ENCODE data around the gene KIAA1191. TPM values are rescaled to one million over a fixed set of nuclear protein-coding genes. Genes with fewer than 3 reads are reported as not detected.

KIAA1191 gene
- total RNA-seq, 1 experiment from 2014 or later: 128 TPM

GRCh38 chr5:176337913-176338312 lies 23.7 kb downstream of the KIAA1191 start:
- no peak overlapping the region for H2BK15ac ChIP-seq (ENCODE audit: low read depth, low read length)
- no peak overlapping the region for H4K8ac ChIP-seq (replicated peaks; ENCODE audit: insufficient read length, low read depth, low read length)
- no peak overlapping the region for H2BK20ac ChIP-seq (ENCODE audit: low read depth, low read length, poor library complexity, severe bottlenecking)
- no peaks in the 10 kb centered on the region for H3K23me2 ChIP-seq (ENCODE audit: insufficient read length, low read depth, low read length, poor library complexity, severe bottlenecking)
- no peaks in the 10 kb centered on the region for H3K79me1 ChIP-seq (ENCODE audit: insufficient read depth, low read depth, low read length, poor library complexity, severe bottlenecking)
- Mint-ChIP-seq H3K27me3 (ENCODE audit: low read depth) (no peaks in the 10 kb centered on the region), H3K36me3 (ENCODE audit: insufficient read depth in 1 of 3, low read depth in 3 of 3) (peaks cover 7 to 19% (median 11%) of the 10 kb centered on the region in 3 experiments; a peak in 6 of 7 replicates), H3K9me3 (no peaks in the 10 kb centered on the region), H3K4me1 (peaks cover 3 to 5% of the 10 kb centered on the region in 2 experiments; a peak in 3 of 4 replicates), H3K27ac (no peak overlapping the region), H3K4me3 (no peak overlapping the region)
- H3T11ph ChIP-seq (ENCODE audit: low read length): no peak overlapping the region
- no peaks in the 10 kb centered on the region for H3K9me3 ChIP-seq (ENCODE audit: control insufficient read depth, low read depth, low read length)
- H3K14ac ChIP-seq (ENCODE audit: insufficient read depth, low read length): no peak overlapping the region
- H2BK5ac ChIP-seq (ENCODE audit: insufficient read length, low read length): no peak overlapping the region
- no peak overlapping the region for H3K4me2 ChIP-seq (ENCODE audit: insufficient read depth, insufficient read length, low read length)
- H3K27ac ChIP-seq (ENCODE audit: insufficient read length, low read depth, low read length): no peak overlapping the region
- no peak overlapping the region for H3K9ac ChIP-seq (ENCODE audit: extremely low read depth, insufficient read length, low read length)
- no peaks in the 10 kb centered on the region for H3K79me2 ChIP-seq (ENCODE audit: insufficient read depth, low read length)
- H3K27me3 ChIP-seq (ENCODE audit: insufficient read depth, low read length): no peaks in the 10 kb centered on the region; the same call in 1 of the 2 replicates
- no peak for DNase-seq
- TF ChIP-seq CTCF (conservative IDR thresholded peaks at IDR 0.05): no peak
- H2BK12ac ChIP-seq (ENCODE audit: insufficient read length, low read depth, low read length): no peak overlapping the region
- no peak overlapping the region for H2AFZ ChIP-seq (ENCODE audit: low read length)
- H4K5ac ChIP-seq (ENCODE audit: insufficient read length, low read depth, low read length): no peak overlapping the region
- H3K56ac ChIP-seq (ENCODE audit: insufficient read length, low read depth, low read length): no peak overlapping the region
- no peak overlapping the region for H4K91ac ChIP-seq (ENCODE audit: insufficient read length, low read depth, low read length)
- H3K23ac ChIP-seq (ENCODE audit: insufficient read length, low read depth, low read length): no peak overlapping the region
- H3K18ac ChIP-seq (ENCODE audit: insufficient read length, low read depth, low read length): no peak overlapping the region
- H4K20me1 ChIP-seq (ENCODE audit: control insufficient read depth, insufficient read depth, insufficient read length): no peaks in the 10 kb centered on the region
- H3K4ac ChIP-seq (ENCODE audit: low read depth, low read length): no peak overlapping the region
- H2AK5ac ChIP-seq (ENCODE audit: insufficient read length, low read length): no peak overlapping the region
- H2BK120ac ChIP-seq (ENCODE audit: low read depth, low read length, poor library complexity, severe bottlenecking): no peak overlapping the region
- no CpG with 5 or more reads among the region's 1 CpG for WGBS (ENCODE audit: extremely low coverage, insufficient read length, low lambda C conversion rate)
- no peaks in the 10 kb centered on the region for H3K4me1 ChIP-seq (ENCODE audit: insufficient read depth, low read length)

Measured in H9 (cell line).